Activated naive CD4-positive, alpha-beta T cell treated with anti-CD3 and anti-CD28 coated beads, Interleukin-2, amount 10 ng/mL, durations not matched to agents 7 days and 5 days (primary cell): ENCODE results near the gene CCDC177.
A peak's percentile ranks its signal among the peaks of the same experiment; 100 is the strongest.

Experiments used
- CTCF ChIA-PET: fragments of 350-600 bp; sonication (Branson Sonifier 250); formaldehyde crosslinking; loops from one replicate; lab custom pipeline; 2021; ENCODE audit warnings: antibody characterized with exemption; lab: Charles Lee
- DNase-seq: peaks from one replicate; pipeline ENCODE4 v3.0.0-alpha.2; 2020
- H3K27ac Mint-ChIP-seq: one replicate; pipeline ENCODE4 v1.8.0; 2021; ENCODE audit warnings: mild to moderate bottlenecking, moderate library complexity, mixed read lengths
- H3K27me3 Mint-ChIP-seq: one replicate; pipeline ENCODE4 v1.8.0; 2021; ENCODE audit warnings: mild to moderate bottlenecking, mixed read lengths
- H3K36me3 Mint-ChIP-seq: one replicate; pipeline ENCODE4 v1.8.0; 2021; ENCODE audit warnings: mixed read lengths
- H3K4me1 Mint-ChIP-seq: one replicate; pipeline ENCODE4 v1.8.0; 2021; ENCODE audit warnings: mixed read lengths
- H3K4me3 Mint-ChIP-seq: one replicate; pipeline ENCODE4 v1.8.0; 2021; ENCODE audit warnings: mild to moderate bottlenecking, moderate library complexity, mixed read lengths
- H3K9me3 Mint-ChIP-seq: one replicate; pipeline ENCODE4 v1.8.0; 2021; ENCODE audit warnings: mixed read lengths

CCDC177 gene

DNA sequence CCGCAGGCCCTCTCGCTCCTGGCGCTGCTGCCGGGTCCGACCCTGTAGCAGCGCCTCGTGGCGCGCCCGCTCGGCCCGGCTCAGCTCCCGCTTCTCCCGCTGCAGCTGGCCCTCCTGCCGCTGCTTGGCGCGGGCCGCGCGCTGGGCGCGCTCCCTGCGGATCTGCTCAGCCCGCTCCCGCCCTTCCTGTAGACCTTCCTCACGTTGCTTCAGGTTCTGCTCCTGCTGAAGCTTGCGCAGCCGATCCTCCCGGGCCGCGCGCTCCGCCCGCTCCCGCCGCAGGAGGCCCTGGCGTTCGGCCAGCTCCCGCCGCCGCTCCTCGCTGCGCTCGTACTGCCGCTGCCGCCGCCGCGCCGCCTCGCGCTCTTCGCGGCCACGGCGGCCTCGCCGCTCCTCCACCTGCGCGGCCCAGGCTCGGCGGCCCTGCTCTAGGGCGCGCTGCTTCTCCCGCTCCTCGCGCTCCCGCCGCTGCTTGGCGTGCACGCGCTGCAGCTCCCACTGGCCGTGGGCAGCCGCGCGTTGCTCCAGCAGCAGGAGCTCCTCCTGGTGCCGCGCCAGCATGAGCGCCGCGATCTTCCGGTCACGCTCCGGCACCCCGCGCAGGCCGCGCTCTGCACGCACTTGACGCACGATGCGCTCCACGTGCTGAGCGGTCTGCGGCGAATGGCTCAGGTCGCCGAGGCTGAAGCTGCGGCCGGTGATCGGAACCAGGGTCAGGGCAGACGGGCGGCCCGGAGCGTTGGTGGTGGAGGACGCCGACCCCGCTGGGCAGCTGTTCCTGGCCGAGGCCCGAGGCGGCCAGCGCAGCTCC is 2.4 kb downstream of the CCDC177 start:
- DNase-seq = peak; percentile 26
- CTCF ChIA-PET = interaction anchor here (1.0 to 4.9 kb wide), 3 partner anchors 11 to 330 kb away, joined by 4 to 29 read pairs (median 6); no protein-coding TSS in a partner anchor
- no peaks in the 10 kb centered on the region for H3K36me3 Mint-ChIP-seq
- no peaks in the 10 kb centered on the region for H3K9me3 Mint-ChIP-seq
- peaks cover 97% of the 10 kb centered on the region for H3K27me3 Mint-ChIP-seq
- peaks cover 15% of the 10 kb centered on the region for H3K4me1 Mint-ChIP-seq
- no peak overlapping the region for H3K27ac Mint-ChIP-seq
- H3K4me3 Mint-ChIP-seq = peak overlapping the region; percentile 44

GRCh38 chr14:69571449-69572029 is 3.1 kb downstream of the CCDC177 start:
- Mint-ChIP-seq H3K36me3 (no peaks in the 10 kb centered on the region), H3K27me3 (peaks cover 97% of the 10 kb centered on the region)
- CTCF ChIA-PET = interaction anchor here (0.6 to 4.9 kb wide), 3 partner anchors 11 to 23 kb away, joined by 3 to 29 read pairs (median 6); no protein-coding TSS in a partner anchor

DNA sequence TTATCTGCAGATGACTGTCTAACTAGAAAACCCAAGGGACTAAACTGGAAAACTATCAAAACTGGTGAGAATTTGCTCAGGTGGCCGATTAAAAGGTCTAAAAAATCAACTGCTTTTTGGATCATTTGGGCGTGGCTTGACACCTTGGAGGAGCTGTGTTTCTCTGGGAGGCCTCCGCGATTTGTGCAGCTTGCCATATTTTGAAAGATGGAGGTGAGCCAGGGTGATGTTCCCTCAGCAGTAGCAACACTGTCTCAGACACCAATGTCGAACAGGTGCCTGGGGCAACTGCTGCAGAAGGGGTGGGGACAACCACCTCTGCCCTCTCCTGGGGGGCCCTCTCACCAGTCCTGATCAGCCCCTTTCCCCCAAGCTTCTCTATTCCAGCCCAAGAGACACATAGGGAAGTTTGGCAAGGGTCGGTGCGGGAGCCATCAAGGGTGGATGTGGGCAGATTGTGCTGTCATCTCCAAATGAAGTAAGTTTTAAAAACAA is 3.8 kb downstream of the CCDC177 start:
- no peaks in the 10 kb centered on the region for H3K9me3 Mint-ChIP-seq
- peaks cover 15% of the 10 kb centered on the region for H3K4me1 Mint-ChIP-seq
- no peak overlapping the region for H3K27ac Mint-ChIP-seq
- no peak overlapping the region for H3K4me3 Mint-ChIP-seq
- CTCF ChIA-PET = interaction anchor here (0.6 to 4.9 kb wide), 2 partner anchors 22 kb away, joined by 3 to 29 read pairs; no protein-coding TSS in a partner anchor
- H3K27me3 Mint-ChIP-seq = peaks cover 97% of the 10 kb centered on the region
- H3K36me3 Mint-ChIP-seq = no peaks in the 10 kb centered on the region
- no peak for DNase-seq

More at GRCh38 chr14:69571449-69572029, 3.1 kb downstream of the CCDC177 start:
- no peaks in the 10 kb centered on the region for H3K9me3 Mint-ChIP-seq
- H3K27ac Mint-ChIP-seq = no peak overlapping the region
- DNase-seq = no peak
- H3K4me1 Mint-ChIP-seq = peaks cover 15% of the 10 kb centered on the region
- H3K4me3 Mint-ChIP-seq = no peak overlapping the region

- no peak overlapping the region for H3K4me3 Mint-ChIP-seq
- CTCF ChIA-PET = no interaction called here
Observed at GRCh38 chr14:69569859-69570258, 4.8 kb downstream of the CCDC177 start.

GRCh38 chr14:69567563-69567962 is 7.1 kb downstream of the CCDC177 start:
- Mint-ChIP-seq H3K36me3 (no peaks in the 10 kb centered on the region), H3K27ac (no peak overlapping the region), H3K9me3 (no peaks in the 10 kb centered on the region), H3K4me1 (peaks cover 3% of the 10 kb centered on the region), H3K4me3 (no peak overlapping the region), H3K27me3 (peaks cover 94% of the 10 kb centered on the region)
- CTCF ChIA-PET = no interaction called here
- DNase-seq = no peak

More at GRCh38 chr14:69569859-69570258, 4.8 kb downstream of the CCDC177 start:
- Mint-ChIP-seq H3K27ac (no peak overlapping the region), H3K4me1 (peaks cover 15% of the 10 kb centered on the region), H3K9me3 (no peaks in the 10 kb centered on the region), H3K27me3 (peaks cover 97% of the 10 kb centered on the region), H3K36me3 (no peaks in the 10 kb centered on the region)
- no peak for DNase-seq

GRCh38 chr14:69561893-69562292 is 12.8 kb downstream of the CCDC177 start:
- H3K4me1 Mint-ChIP-seq = no peaks in the 10 kb centered on the region
- H3K27me3 Mint-ChIP-seq = peaks cover 88% of the 10 kb centered on the region
- no peaks in the 10 kb centered on the region for H3K9me3 Mint-ChIP-seq
- no peak overlapping the region for H3K4me3 Mint-ChIP-seq
- no peak for DNase-seq
- H3K27ac Mint-ChIP-seq = no peak overlapping the region
- CTCF ChIA-PET = no interaction called here
- H3K36me3 Mint-ChIP-seq = no peaks in the 10 kb centered on the region

DNA sequence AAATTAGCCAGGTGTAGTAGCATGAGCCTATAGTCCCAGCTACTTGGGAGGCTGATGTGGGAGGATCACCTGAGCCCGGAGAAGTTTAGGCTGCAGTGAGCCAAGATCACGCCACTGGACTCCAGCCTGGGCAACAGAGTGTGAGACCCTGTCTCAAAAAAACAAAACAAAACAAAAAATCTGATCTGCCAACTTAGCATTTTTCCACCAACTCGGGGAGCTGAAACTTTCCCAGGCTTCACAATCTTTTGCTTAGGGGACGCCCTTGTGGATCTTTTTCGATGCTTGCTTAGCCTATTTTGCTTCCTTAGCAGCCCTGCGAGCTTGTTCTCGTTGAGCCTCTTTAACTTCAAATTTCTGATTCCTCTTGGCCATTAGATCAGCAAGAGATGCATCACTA is 13.8 kb downstream of the CCDC177 start:
- Mint-ChIP-seq H3K4me3 (no peak overlapping the region), H3K36me3 (no peaks in the 10 kb centered on the region), H3K27me3 (peaks cover 86% of the 10 kb centered on the region), H3K4me1 (no peaks in the 10 kb centered on the region), H3K9me3 (no peaks in the 10 kb centered on the region), H3K27ac (no peak overlapping the region)
- CTCF ChIA-PET = interaction anchor here (1.4 kb wide), 1 partner anchor 11 kb away, joined by 6 read pairs; no protein-coding TSS in a partner anchor
- DNase-seq = no peak

- Mint-ChIP-seq H3K4me3 (no peak overlapping the region), H3K27ac (no peak overlapping the region), H3K36me3 (no peaks in the 10 kb centered on the region), H3K9me3 (no peaks in the 10 kb centered on the region), H3K4me1 (no peaks in the 10 kb centered on the region), H3K27me3 (peaks cover 85% of the 10 kb centered on the region)
- CTCF ChIA-PET = interaction anchor here (0.8 kb wide), 1 partner anchor 14 kb away, joined by 6 read pairs; no protein-coding TSS in a partner anchor
- no peak for DNase-seq
Observed at GRCh38 chr14:69559581-69560011, 15.1 kb downstream of the CCDC177 start.

DNA sequence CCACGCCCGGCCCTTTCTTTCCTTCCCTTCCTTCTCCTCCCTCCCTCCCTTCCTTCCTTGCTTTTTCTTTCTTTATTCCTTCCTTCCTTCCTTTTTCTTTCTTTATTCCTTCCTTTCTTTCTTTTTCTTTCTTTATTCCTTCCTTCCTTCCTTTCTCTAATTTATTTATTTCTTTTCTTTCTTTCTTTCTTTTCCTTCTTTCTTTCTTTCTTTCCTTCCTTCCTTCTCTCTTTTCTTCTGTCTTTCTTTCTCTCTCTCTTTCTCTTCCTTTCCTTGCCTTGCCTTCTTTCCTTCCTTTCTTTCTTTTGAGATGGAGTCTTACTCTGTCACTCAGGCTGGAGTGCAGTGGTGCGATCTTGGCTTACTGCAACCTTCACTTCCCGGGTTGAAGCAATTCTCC is 15.9 kb downstream of the CCDC177 start:
- Mint-ChIP-seq H3K9me3 (no peaks in the 10 kb centered on the region), H3K27ac (no peak overlapping the region), H3K4me3 (no peak overlapping the region), H3K4me1 (no peaks in the 10 kb centered on the region), H3K27me3 (peaks cover 86% of the 10 kb centered on the region), H3K36me3 (no peaks in the 10 kb centered on the region)
- no peak for DNase-seq
- CTCF ChIA-PET = no interaction called here

DNA sequence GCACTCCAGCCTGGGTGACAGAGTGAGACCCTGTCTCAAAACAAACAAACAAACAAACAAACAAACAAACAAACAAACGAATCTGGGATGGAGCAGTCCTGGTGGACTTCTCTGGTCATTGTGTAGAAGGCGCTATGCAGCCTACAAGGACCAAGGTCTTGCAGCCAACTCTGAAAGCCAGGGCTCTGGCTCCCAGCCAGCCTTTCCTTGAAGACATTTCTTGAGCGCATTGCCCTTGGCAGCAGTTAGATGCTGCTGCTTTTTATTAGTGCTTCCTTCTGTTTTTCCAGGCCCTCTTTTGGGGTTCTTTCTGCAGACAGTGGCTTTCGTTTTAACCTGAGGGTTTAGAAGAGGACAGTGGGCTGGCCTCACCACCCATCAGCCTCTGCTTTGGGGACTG is 20.2 kb downstream of the CCDC177 start:
- CTCF ChIA-PET = no interaction called here
- no peak overlapping the region for H3K27ac Mint-ChIP-seq

GRCh38 chr14:69553252-69553651 is 21.4 kb downstream of the CCDC177 start:
- H3K36me3 Mint-ChIP-seq = no peaks in the 10 kb centered on the region
- DNase-seq = no peak
- no peaks in the 10 kb centered on the region for H3K9me3 Mint-ChIP-seq
- CTCF ChIA-PET = no interaction called here
- H3K4me1 Mint-ChIP-seq = no peaks in the 10 kb centered on the region
- H3K27ac Mint-ChIP-seq = no peak overlapping the region
- H3K27me3 Mint-ChIP-seq = peaks cover 91% of the 10 kb centered on the region
- H3K4me3 Mint-ChIP-seq = no peak overlapping the region

More for the DNA sequence above, 20.2 kb downstream of the CCDC177 start:
- H3K36me3 Mint-ChIP-seq = no peaks in the 10 kb centered on the region
- H3K4me3 Mint-ChIP-seq = no peak overlapping the region
- H3K9me3 Mint-ChIP-seq = no peaks in the 10 kb centered on the region
- no peaks in the 10 kb centered on the region for H3K4me1 Mint-ChIP-seq
- no peak for DNase-seq
- peaks cover 91% of the 10 kb centered on the region for H3K27me3 Mint-ChIP-seq

- Mint-ChIP-seq H3K36me3 (no peaks in the 10 kb centered on the region), H3K9me3 (no peaks in the 10 kb centered on the region), H3K27ac (no peak overlapping the region), H3K4me3 (no peak overlapping the region), H3K4me1 (peaks cover 2% of the 10 kb centered on the region), H3K27me3 (peaks cover 89% of the 10 kb centered on the region)
- DNase-seq = no peak
- CTCF ChIA-PET = no interaction called here
Observed at GRCh38 chr14:69551511-69551910, 23.2 kb downstream of the CCDC177 start.

GRCh38 chr14:69548566-69548965 is 26.1 kb downstream of the CCDC177 start:
- no peaks in the 10 kb centered on the region for H3K36me3 Mint-ChIP-seq
- peaks cover 93% of the 10 kb centered on the region for H3K27me3 Mint-ChIP-seq
- no peak overlapping the region for H3K27ac Mint-ChIP-seq
- H3K4me1 Mint-ChIP-seq = peaks cover 11% of the 10 kb centered on the region
- H3K9me3 Mint-ChIP-seq = no peaks in the 10 kb centered on the region
- CTCF ChIA-PET = interaction anchor here (1.0 to 2.7 kb wide), 7 partner anchors 9 to 228 kb away, joined by 3 to 29 read pairs (median 6); partner anchors contain the start of gene CCDC177
- H3K4me3 Mint-ChIP-seq = no peak overlapping the region
- no peak for DNase-seq

DNA sequence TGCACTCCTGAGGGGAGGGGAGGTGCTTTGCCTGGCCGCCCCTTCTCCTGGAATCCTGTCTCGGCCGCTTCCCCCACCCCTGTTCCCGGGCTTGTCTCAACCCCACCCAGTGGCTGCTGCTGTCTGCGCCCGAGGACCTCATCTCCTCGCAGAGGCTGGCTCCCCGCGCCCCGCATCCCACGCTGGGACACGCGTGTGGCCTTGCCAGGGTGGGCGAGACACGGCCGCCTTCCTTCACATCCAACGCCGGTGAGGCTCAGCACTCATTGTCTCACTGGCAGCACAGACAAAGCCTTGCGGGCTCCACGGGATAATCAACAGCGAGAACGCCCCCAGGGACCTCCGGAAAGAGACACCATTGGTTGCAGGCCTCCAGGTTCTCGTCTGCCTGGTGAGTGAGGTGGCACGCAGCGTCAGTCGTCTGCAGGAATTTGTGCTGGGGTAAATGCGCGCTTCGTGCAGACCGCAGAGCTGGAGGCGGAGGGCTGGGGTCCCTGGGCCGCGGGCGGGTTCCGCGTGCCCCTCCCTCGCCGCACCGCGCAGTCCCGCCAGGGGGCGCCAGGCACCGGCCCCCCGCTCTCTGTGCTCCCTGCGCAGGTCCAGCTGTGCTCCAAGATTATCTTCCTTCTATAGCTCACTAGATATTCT is 26.8 kb downstream of the CCDC177 start:
- H3K4me3 Mint-ChIP-seq = no peak overlapping the region
- H3K27me3 Mint-ChIP-seq = peaks cover 93% of the 10 kb centered on the region
- no peaks in the 10 kb centered on the region for H3K9me3 Mint-ChIP-seq
- peaks cover 17% of the 10 kb centered on the region for H3K4me1 Mint-ChIP-seq
- H3K27ac Mint-ChIP-seq = no peak overlapping the region
- CTCF ChIA-PET = interaction anchor here (1.0 to 2.7 kb wide), 7 partner anchors 10 to 228 kb away, joined by 3 to 29 read pairs (median 6); partner anchors contain the start of gene CCDC177
- peak; percentile 36 for DNase-seq
- no peaks in the 10 kb centered on the region for H3K36me3 Mint-ChIP-seq
